Loucy (cell line): Measurements from ENCODE around the gene TBC1D8.

Experiments used
- CTCF ChIP-seq: fragments of 200-600 bp; sonication (generic); conservative IDR thresholded peaks from 2 replicates; pipeline ENCODE4 v1.5.1; 2014; ENCODE audit warnings: mild to moderate bottlenecking, antibody characterized with exemption, low read length
- EZH2phosphoT487 ChIP-seq: fragments of 200-600 bp; IDR thresholded peaks from 2 replicates; pipeline ENCODE4 v1.6.1; 2018; ENCODE audit warnings: antibody characterized with exemption, mild to moderate bottlenecking, moderate library complexity, borderline replicate concordance

- TF ChIP-seq CTCF = no peak
- no peak for TF ChIP-seq EZH2phosphoT487
Observed at GRCh38 chr2:101111262-101111838, 39.8 kb downstream of the TBC1D8 start.
